A673 (cell line): ENCODE results near the gene MYO18A. TPM values are rescaled to one million over a fixed set of nuclear protein-coding genes. Genes with fewer than 3 reads are reported as not detected.

Source experiments
- BruUV-seq: library from RNA; stranded (reverse); fragments of 400-500 nt; replicated peaks from 2 replicates; lab custom pipeline; 2021; lab: Mats Ljungman, UMichigan
- CTCF ChIA-PET: fragments of 300-600 bp; sonication (Branson Sonifier 250); formaldehyde crosslinking; loops from one replicate; lab custom pipeline; 2022; ENCODE audit warnings: antibody characterized with exemption; lab: Charles Lee
- POLR2A ChIA-PET: fragments of 300-600 bp; sonication (Branson Sonifier 250); formaldehyde crosslinking; loops from one replicate; lab custom pipeline; 2022; ENCODE audit warnings: antibody characterized with exemption; ENCODE audit not compliant: low non-redundant PET; lab: Charles Lee
- DNase-seq: peaks from one replicate; pipeline ENCODE4 v3.0.0-alpha.2; 2015; ENCODE audit warnings: low spot score
- H3K27ac ChIP-seq: fragments of 200-600 bp; sonication (generic); 2 replicates; pipeline ENCODE4 v1.5.1; 2016; ENCODE audit warnings: mixed run types, low read depth, mild to moderate bottlenecking, mixed read lengths, antibody characterized with exemption, low read length; ENCODE audit not compliant: poor library complexity, severe bottlenecking
- H3K27me3 ChIP-seq: fragments of 200-600 bp; sonication (generic); replicated peaks from 2 replicates; pipeline ENCODE4 v1.6.1; 2017; ENCODE audit warnings: mixed run types, low read depth, mild to moderate bottlenecking, mixed read lengths, antibody characterized with exemption, low read length; ENCODE audit not compliant: insufficient read depth, poor library complexity
- H3K36me3 ChIP-seq: fragments of 200-600 bp; sonication (generic); 2 replicates; pipeline ENCODE4 v1.6.1; 2016; ENCODE audit warnings: mixed run types, mild to moderate bottlenecking, mixed read lengths, antibody characterized with exemption, low read length; ENCODE audit not compliant: insufficient read depth, poor library complexity, severe bottlenecking
- H3K4me1 ChIP-seq: fragments of 200-600 bp; sonication (generic); 2 replicates; pipeline ENCODE4 v1.6.1; 2017; ENCODE audit warnings: mixed run types, mild to moderate bottlenecking, mixed read lengths, antibody characterized with exemption, low read length; ENCODE audit not compliant: insufficient read depth, poor library complexity, severe bottlenecking
- H3K4me3 ChIP-seq: fragments of 200-600 bp; sonication (generic); 2 replicates; pipeline ENCODE4 v1.5.1; 2016; ENCODE audit warnings: low read depth, mixed run types, mild to moderate bottlenecking, mixed read lengths, low read length; ENCODE audit not compliant: poor library complexity, severe bottlenecking
- H3K9me3 ChIP-seq: fragments of 200-600 bp; sonication (generic); 2 replicates; pipeline ENCODE4 v1.6.1; 2016; ENCODE audit warnings: mixed run types, low read depth, mild to moderate bottlenecking, mixed read lengths, antibody characterized with exemption, low read length; ENCODE audit not compliant: poor library complexity, severe bottlenecking
- CTCF ChIP-seq: fragments of 300-800, 200-600 bp; sonication (generic); conservative IDR thresholded peaks from 2 replicates; pipeline ENCODE4 v1.5.1; 2017; ENCODE audit warnings: low read depth, mild to moderate bottlenecking, antibody characterized with exemption, low read length, moderate library complexity, mixed read lengths
- EZH2 ChIP-seq: fragments of 200-600 bp; sonication (generic); IDR thresholded peaks from 2 replicates; pipeline ENCODE4 v1.6.1; 2017; ENCODE audit warnings: borderline replicate concordance, low read depth, mild to moderate bottlenecking, mixed read lengths, antibody characterized with exemption, low read length; ENCODE audit not compliant: poor library complexity, severe bottlenecking
- intact Hi-C: fragments of 100-400 bp; cut with micrococcal nuclease; formaldehyde crosslinking; loops from one replicate; pipeline ENCODE4 v1.10.0; 2022; ENCODE audit not compliant: unreplicated experiment
- total RNA-seq: library from RNA; stranded (reverse); gene quantifications from 2 replicates; pipeline ENCODE4 v1.2.3, GENCODE V29; 2021

Gene MYO18A
- total RNA-seq, 1 experiment from 2014 or later = 26.6 TPM

DNA sequence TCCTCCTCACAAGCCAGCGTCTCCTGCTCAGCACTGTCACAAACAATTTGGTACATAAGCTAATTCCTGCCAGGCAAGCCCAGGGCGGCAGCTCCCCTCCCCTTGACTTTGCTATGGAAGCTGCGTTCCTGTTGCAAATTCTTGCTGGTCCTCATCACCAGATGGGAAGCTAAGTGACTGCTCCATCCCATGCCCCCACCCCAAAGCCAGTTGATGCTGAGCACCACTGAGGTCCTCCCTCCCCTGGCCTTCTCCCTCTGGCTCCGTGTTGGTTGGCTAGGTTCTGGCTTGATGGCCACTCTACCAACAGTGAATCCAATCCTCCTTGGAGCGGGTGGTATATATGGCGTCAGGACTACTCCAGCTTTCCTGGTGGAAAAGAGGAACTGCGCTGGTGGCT, 102.9 kb downstream of the MYO18A start:
- TF ChIP-seq EZH2 (no peak), CTCF (no peak)
- CTCF ChIA-PET = no interaction called here
- POLR2A ChIA-PET = no interaction called here
- H3K9me3 ChIP-seq = no peaks in the 10 kb centered on the region
- H3K27me3 ChIP-seq = no peaks in the 10 kb centered on the region
- peaks cover 28% of the 10 kb centered on the region for H3K4me1 ChIP-seq
- no peaks in the 10 kb centered on the region for H3K36me3 ChIP-seq
- no peak overlapping the region for H3K4me3 ChIP-seq
- H3K27ac ChIP-seq = no peak overlapping the region
- DNase-seq = no peak
- no TSS peak for BruUV-seq
- intact Hi-C loops = no loop called here

GRCh38 chr17:29076722-29077121, 103.5 kb downstream of the MYO18A start:
- H3K9me3 ChIP-seq = no peaks in the 10 kb centered on the region
- no peak for TF ChIP-seq EZH2
- no peak for TF ChIP-seq CTCF
- ChIA-PET POLR2A (interaction anchor here (0.7 kb wide), 1 partner anchor 64 kb away, joined by 3 read pairs; no protein-coding TSS in a partner anchor), CTCF (no interaction called here)
- H3K4me3 ChIP-seq = no peak overlapping the region
- BruUV-seq = no TSS peak
- intact Hi-C loops = no loop called here
- no peaks in the 10 kb centered on the region for H3K27me3 ChIP-seq
- peak overlapping the region; percentile 40 for H3K27ac ChIP-seq
- DNase-seq = no peak
- peaks cover 28% of the 10 kb centered on the region for H3K4me1 ChIP-seq
- H3K36me3 ChIP-seq = no peaks in the 10 kb centered on the region

GRCh38 chr17:29076087-29076486, 104.1 kb downstream of the MYO18A start:
- no peak overlapping the region for H3K27ac ChIP-seq
- peaks cover 29% of the 10 kb centered on the region for H3K4me1 ChIP-seq
- DNase-seq = no peak
- POLR2A ChIA-PET = interaction anchor here (0.7 kb wide), 1 partner anchor 65 kb away, joined by 3 read pairs; no protein-coding TSS in a partner anchor
- TF ChIP-seq CTCF (no peak), EZH2 (no peak)
- no peak overlapping the region for H3K4me3 ChIP-seq
- no peaks in the 10 kb centered on the region for H3K36me3 ChIP-seq
- BruUV-seq = no TSS peak
- intact Hi-C loops = no loop called here
- CTCF ChIA-PET = no interaction called here
- no peaks in the 10 kb centered on the region for H3K9me3 ChIP-seq
- no peaks in the 10 kb centered on the region for H3K27me3 ChIP-seq
